ENCODE data around the gene SLC22A8.
"Not testable (repeated sequence)": the region's sequence is repeated elsewhere in the genome, so short reads cannot be mapped to it uniquely, and the experiment has no call there.

The SLC22A8 gene

DNA sequence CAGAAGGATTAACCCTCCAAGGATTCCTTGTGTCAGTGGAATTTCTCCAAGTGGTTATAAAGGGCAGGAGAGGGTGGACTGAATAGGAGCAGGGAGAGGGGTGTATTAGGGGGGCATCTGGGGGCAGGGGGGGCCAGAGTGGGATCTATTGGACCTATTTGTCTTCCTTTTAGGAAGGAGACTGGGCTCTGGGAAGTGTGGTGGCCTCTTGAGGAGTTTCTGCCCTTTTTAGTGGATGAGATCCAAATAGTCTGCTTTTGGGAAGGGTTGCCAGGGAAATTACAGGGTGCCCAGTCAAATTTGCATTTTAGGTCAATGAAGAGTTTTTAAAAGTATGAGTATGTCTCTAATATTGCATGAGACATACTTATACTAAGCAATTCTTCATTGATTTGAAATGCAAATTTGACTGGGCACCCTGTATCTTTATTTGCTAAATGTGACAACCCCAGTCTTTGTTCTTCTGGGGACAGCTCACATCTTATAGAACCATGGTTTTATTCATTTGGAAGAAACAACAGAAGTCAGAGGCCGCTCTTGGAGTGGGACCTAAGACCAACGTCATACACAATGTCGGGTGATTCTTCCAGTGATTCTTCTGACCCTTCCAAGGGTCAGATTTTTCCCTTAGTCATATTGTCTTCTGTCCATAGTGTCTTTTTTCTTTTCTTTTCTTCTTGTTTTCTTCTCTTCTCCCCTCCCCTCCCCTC, 30.4 kb downstream of the SLC22A8 start:
- no peak for DNase-seq

DNA sequence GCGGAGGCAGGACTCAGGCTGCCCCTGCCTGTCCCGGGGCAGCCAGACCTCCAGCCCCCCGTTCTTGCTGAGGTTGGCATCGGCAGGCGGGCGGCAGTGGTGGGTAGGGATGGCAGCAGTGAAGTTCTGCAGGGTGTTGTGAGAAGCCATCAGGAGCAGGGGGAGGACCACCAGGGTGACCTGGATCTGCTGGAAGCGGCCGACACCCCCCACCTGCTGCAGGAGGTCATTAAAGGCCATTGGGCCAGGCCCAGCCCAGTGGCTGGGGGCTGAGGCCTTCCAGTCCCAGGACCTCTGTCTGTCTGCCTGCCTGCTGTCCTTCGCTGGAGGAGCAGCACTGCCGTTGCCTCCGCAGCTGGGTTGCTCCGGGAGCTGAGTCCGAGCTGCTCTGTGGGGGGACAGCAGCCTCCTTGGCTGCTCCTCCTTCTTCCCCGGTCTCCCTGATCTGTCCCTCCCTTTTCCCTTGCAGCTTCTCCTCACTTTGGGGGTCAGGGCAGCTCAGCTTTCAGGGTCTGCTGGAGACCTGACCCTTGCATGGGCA, 31.1 kb downstream of the SLC22A8 start, which contains the start of gene SLC22A6:
Gene SLC22A6 (minus strand): TSS at position 517 of the 541 bp plus-strand sequence. CDS start 277 bp downstream, at position 240.
- DNase-seq, result no peak

- DNase-seq, result no peak
Observed at GRCh38 chr11:62983536-62984199, 32.0 kb downstream of the SLC22A8 start.

DNA sequence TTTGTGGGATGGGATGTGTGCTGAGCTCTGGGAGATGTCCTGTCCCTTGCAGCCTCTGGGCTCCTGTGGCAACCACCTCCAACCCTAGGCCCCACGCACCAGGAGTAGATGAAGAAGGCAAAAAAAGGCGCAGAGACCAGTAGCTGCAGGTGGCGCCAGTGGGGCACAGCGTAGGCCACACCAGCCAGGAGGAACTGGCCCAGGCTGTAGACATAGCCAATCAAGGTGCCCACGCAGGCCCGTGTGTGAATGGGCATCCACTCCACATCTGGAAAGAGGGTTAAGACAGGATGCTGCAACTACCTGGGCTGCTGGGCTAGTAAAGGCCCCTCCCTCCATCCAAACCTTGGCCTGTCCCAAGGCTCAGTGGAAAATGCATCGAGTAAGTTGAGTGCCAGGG, 33.9 kb downstream of the SLC22A8 start:
- no peak for DNase-seq

DNA sequence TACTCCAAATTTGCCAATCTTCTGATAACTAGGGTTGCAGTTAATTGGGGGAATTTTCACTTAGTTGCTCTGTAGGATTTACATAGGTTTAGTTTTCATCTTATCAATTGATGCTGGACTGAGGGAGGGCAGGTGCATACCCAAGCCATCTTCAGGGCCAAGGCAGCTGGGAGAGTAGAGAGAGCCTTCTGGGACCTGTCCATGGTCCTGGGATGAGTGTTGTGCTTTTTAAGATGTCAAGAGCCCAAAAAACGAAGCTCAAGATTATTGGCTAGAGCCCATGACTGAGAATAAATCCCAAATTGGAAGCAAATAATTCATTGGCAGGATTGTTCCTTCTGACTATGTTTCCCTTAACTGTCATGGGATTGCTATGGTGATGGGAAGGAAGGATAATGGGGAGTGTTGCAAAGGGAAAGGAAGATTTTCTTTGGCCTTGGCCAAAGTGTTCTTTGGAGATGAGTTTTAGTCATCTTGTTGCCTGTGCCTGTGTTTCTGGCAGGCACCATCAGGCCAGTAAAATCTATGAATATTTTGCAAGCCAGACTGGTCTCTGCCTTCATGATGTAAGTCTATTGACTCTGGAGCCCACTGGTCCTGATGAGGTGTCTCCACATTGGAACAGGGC, 35.4 kb downstream of the SLC22A8 start:
- DNase-seq, result no peak

DNA sequence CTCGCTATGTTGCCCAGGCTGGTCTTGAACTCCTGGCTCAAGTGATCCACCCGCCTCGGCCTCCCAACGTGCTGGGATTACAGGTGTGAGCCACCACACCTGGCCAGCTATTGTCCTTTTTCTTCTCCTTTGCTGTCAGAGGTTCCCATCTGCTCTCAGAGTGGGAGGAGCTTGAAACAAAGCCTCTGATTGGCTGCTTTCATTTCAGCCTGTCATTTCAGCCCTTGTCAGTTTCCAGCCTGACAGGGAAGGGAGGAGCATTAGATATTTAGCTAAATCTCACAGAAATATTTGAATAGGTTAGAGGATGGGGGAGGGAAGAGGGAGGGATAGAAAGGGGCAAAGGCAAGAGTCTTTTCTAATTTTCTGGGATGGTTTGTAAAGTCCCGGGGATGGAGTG, 39.5 kb downstream of the SLC22A8 start:
- no peak for DNase-seq

- peak; percentile 24 for DNase-seq
Observed at GRCh38 chr11:62974848-62975522, 40.7 kb downstream of the SLC22A8 start.

DNA sequence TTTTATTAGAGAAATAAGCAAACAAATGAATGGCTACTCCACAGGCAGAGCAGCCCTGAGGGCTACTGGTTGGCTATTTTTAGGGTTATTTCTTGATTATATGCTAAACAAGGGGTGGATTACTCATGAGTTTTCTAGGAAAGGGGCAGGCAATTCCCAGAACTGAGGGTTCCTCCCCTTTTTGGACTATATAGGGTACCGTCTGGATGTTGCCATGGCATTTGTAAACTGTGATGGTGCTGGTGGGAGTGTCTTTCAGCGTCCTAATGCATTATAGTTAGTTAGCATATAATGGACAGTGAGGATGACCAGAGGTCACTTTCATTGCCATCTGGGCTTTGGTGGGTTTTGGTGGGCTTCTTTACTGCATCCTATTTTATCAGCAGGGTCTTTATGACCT, 50.1 kb downstream of the SLC22A8 start:
- no peak for DNase-seq

GRCh38 chr11:62962391-62962790, 53.2 kb downstream of the SLC22A8 start:
- no peak for DNase-seq

GRCh38 chr11:62961017-62961570, 54.5 kb downstream of the SLC22A8 start:
- no peak for DNase-seq

GRCh38 chr11:62959422-62959980, 56.1 kb downstream of the SLC22A8 start:
- no peak for DNase-seq

DNA sequence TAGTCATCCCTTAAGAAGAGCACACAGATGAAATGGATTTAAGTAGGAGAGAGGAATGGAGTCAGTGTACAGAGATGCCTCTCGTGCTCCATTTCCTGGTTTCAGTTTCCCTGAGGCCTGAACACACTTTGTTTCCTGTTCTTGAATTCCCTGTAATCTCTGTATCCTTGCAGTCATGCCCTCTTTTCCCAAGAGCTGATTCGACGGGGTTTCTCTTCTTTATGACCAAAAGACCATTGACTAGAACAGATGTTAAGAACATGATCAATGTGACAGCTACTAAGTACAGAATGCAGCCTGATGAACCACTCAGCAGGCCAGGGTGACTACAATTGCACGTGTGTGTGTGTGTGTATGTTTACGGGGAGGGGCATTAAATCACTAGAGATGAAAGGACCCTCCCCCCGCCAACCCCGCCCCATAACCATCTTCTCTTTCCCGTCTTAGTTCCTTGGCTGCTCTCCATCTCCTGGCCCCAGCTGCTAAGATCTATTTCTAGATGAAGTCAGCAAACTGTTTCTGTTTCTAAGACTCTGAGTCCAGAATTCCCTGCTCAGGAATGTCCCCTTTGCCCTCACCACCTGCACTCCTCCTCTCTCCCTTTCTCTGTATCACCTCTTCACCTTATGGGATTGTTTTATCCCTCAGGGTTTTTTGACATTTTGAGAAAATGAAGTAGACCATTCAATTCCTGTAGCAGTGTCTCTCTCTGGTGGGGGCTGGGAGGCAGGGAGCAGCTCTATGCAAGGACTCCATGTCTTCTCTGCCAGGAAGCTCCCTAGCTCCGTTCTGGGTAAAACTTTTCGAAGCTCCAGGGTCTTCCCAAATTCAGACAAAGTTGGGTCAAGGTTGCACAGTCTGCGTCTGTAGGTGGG, 56.9 kb downstream of the SLC22A8 start:
- peak; percentile 48 for DNase-seq

DNA sequence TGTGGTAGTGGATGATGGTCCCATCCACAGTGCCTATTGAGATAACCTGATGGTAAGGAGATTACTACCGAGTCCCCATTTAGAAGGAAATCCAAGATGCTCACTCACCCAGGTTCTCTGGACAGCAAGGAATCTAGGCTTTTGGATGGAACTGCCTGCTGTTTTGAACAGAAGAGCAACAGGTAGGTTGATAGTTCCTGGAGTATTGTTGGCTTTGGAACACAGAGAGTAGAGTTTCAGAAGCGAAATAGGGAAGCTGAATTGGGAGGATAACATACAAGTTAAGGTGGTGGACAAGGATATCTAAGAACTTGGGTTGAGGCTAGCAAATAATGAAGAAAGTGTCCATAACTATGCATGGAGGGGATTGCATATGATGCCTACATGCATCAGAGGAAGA, 58.5 kb downstream of the SLC22A8 start:
- DNase-seq, result no peak

- DNase-seq, result no peak
Observed at GRCh38 chr11:62954478-62954877, 61.2 kb downstream of the SLC22A8 start.

DNA sequence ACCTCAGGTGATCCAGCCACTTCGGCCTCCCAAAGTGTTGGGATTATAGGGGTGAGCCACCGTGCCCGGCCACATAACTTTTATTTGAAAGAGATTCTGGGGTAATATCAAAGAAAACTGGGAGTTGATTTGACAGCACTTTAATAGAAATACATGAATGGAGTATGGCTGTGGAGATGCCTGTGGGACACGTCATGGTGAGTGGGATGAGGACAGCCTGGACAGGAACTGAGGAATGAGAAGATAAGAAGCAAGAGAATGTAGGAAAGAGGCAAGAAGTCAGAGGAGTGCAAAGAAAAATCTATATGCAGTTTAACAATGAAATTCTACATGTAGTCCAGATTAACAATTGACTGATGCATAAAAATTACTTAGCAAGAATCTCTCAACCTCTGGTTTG, 61.8 kb downstream of the SLC22A8 start:
- DNase-seq, result peak; percentile 13

- no peak for DNase-seq
Observed at GRCh38 chr11:62948765-62949320, 66.8 kb downstream of the SLC22A8 start.

DNA sequence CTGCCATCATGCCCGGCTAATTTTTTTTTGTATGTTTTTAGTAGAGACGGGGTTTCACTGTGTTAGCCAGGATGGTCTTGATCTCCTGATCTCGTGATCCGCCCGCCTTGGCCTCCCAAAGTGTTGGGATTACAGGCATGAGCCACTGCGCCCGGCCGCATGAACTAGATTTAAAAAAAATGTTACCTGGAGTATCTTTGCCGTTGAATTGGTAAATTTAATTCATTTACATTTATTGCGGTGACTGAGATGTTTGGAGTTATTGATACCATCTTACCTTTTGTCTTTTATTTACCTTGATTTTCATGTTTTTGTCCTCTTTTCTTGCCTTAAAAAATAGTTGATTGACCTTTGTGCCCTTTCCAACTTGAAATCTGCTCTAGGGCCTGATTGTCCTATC, 70.1 kb downstream of the SLC22A8 start:
- DNase-seq, result not testable (repeated sequence)
